Tibial nerve (tissue), 4 donors: ENCODE measurements around the gene PRM2.

Experiments
- EP300 ChIP-seq, 2 donors: sonication (generic); formaldehyde crosslinking; IDR thresholded peaks; one replicate each; pipeline ENCODE4 v1.6.1; 2017; ENCODE audit warnings: antibody characterized with exemption in 2 of 2, mild to moderate bottlenecking in 1 of 2
- POLR2A ChIP-seq, 2 donors: fragments of 450-650 bp; IDR thresholded peaks; one replicate each; pipeline ENCODE4 v1.6.1; 2017; ENCODE audit warnings: antibody characterized with exemption in 2 of 2, mild to moderate bottlenecking in 2 of 2, moderate library complexity in 2 of 2
- TF ChIP-seq, protein P1 (sequence below), 5 experiments: fragments of 200-600 bp in 3 of 5; fragments of 450-650 bp in 2 of 5; sonication (generic) in 3 of 5; IDR thresholded peaks; one replicate each; pipeline ENCODE4 v1.5.1; 2016 to 2019; ENCODE audit warnings: antibody characterized with exemption in 5 of 5, mild to moderate bottlenecking in 3 of 5, moderate library complexity in 2 of 5

DNA sequence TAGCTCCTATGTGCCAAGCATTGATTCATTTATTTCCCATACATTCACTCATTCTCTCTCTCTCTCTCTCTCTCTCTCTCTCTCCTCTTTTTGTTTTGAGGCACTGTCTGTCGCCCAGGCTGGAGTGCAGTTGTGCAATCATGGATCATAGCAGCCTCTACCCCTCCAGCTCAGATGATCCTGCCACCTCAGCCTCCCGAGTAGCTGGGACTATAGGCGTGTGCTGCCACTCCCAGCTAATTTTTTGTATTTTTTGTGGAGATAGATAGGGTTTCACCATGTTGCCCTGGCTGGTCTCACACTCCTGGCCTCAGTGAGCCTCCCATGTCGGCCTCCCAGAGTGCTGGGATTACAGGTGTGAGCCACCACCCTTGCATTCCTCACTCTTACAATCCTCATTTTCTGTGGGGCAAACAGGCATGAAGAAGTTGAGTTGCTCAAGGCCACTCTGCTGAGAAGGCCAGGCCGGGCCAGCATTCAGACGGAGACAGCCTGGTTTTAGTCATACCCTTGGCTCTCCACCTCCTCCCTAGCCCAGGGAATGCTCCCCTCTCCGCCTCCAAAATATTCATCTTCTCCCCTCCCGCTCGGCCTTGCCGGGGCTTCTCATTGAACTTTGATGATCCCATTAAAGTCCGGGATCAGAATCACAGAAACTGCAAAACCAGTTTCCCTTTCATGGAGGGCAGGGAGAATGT lies 765 bp upstream of the PRM2 start:
- TF ChIP-seq, protein P1, sequence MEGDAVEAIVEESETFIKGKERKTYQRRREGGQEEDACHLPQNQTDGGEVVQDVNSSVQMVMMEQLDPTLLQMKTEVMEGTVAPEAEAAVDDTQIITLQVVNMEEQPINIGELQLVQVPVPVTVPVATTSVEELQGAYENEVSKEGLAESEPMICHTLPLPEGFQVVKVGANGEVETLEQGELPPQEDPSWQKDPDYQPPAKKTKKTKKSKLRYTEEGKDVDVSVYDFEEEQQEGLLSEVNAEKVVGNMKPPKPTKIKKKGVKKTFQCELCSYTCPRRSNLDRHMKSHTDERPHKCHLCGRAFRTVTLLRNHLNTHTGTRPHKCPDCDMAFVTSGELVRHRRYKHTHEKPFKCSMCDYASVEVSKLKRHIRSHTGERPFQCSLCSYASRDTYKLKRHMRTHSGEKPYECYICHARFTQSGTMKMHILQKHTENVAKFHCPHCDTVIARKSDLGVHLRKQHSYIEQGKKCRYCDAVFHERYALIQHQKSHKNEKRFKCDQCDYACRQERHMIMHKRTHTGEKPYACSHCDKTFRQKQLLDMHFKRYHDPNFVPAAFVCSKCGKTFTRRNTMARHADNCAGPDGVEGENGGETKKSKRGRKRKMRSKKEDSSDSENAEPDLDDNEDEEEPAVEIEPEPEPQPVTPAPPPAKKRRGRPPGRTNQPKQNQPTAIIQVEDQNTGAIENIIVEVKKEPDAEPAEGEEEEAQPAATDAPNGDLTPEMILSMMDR (IDR thresholded peaks at IDR 0.05): no peak
- TF ChIP-seq POLR2A (IDR thresholded peaks at IDR 0.05) (no peak), EP300 (IDR thresholded peaks at IDR 0.05) (no peak)
